22Rv1 (cell line): ENCODE measurements around the gene FREM2.

Experiments
- ZFX ChIP-seq: fragments of 450-650 bp; IDR thresholded peaks from 2 replicates; pipeline ENCODE4 v1.6.1; 2017; ENCODE audit warnings: antibody characterized with exemption, borderline replicate concordance
- TF ChIP-seq, protein P1 (sequence below): fragments of 450-650 bp; IDR thresholded peaks from 2 replicates; pipeline ENCODE4 v1.5.1; 2017; ENCODE audit warnings: mild to moderate bottlenecking

GRCh38 chr13:38921081-38921480, 234.2 kb downstream of the FREM2 start:
- TF ChIP-seq, protein P1, sequence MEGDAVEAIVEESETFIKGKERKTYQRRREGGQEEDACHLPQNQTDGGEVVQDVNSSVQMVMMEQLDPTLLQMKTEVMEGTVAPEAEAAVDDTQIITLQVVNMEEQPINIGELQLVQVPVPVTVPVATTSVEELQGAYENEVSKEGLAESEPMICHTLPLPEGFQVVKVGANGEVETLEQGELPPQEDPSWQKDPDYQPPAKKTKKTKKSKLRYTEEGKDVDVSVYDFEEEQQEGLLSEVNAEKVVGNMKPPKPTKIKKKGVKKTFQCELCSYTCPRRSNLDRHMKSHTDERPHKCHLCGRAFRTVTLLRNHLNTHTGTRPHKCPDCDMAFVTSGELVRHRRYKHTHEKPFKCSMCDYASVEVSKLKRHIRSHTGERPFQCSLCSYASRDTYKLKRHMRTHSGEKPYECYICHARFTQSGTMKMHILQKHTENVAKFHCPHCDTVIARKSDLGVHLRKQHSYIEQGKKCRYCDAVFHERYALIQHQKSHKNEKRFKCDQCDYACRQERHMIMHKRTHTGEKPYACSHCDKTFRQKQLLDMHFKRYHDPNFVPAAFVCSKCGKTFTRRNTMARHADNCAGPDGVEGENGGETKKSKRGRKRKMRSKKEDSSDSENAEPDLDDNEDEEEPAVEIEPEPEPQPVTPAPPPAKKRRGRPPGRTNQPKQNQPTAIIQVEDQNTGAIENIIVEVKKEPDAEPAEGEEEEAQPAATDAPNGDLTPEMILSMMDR = no peak
- no peak for TF ChIP-seq ZFX
